HepG2 (cell line): ENCODE data around the gene CLDN7. TPM values are rescaled to one million over a fixed set of nuclear protein-coding genes. Genes with fewer than 3 reads are reported as not detected.

ENCODE experiments used
- ATF1 ChIP-seq: IDR thresholded peaks from 2 replicates; pipeline ENCODE4 v1.6.1; 2016; ENCODE audit warnings: mild to moderate bottlenecking, control low read depth
- ATF6 ChIP-seq: sonication (generic); formaldehyde crosslinking; conservative IDR thresholded peaks from 2 replicates; pipeline ENCODE4 v1.4.0; 2020; ENCODE audit warnings: missing genetic modification reagents
- KDM6A ChIP-seq: IDR thresholded peaks from 2 replicates; pipeline ENCODE4 v1.6.1; 2016; ENCODE audit warnings: low read depth
- MLXIP ChIP-seq: sonication (generic); formaldehyde crosslinking; IDR thresholded peaks from 2 replicates; pipeline ENCODE4 v1.9.0; 2021; ENCODE audit warnings: missing genetic modification reagents, borderline replicate concordance
- SPEN ChIP-seq: sonication (generic); formaldehyde crosslinking; IDR thresholded peaks from 2 replicates; pipeline ENCODE4 v1.5.1; 2020; ENCODE audit warnings: low read depth, mild to moderate bottlenecking, missing genetic modification reagents
- THAP9 ChIP-seq: sonication (generic); formaldehyde crosslinking; IDR thresholded peaks from 2 replicates; pipeline ENCODE4; 2020; ENCODE audit warnings: missing genetic modification reagents, mild to moderate bottlenecking, borderline replicate concordance
- ZBTB10 ChIP-seq: sonication (generic); formaldehyde crosslinking; IDR thresholded peaks from 2 replicates; pipeline ENCODE4 v1.4.0; 2020; ENCODE audit warnings: missing genetic modification reagents, borderline replicate concordance
- ZBTB38 ChIP-seq: sonication (generic); formaldehyde crosslinking; IDR thresholded peaks from 2 replicates; pipeline ENCODE4 v1.5.1; 2020; ENCODE audit warnings: mild to moderate bottlenecking, missing genetic modification reagents
- ZBTB49 ChIP-seq: sonication (generic); formaldehyde crosslinking; IDR thresholded peaks from 2 replicates; pipeline ENCODE4 v1.4.0; 2020; ENCODE audit warnings: missing genetic modification reagents, borderline replicate concordance
- ZIK1 ChIP-seq: sonication (generic); formaldehyde crosslinking; IDR thresholded peaks from 2 replicates; pipeline ENCODE4 v1.5.0; 2020; ENCODE audit warnings: mild to moderate bottlenecking, low read depth, missing genetic modification reagents, borderline replicate concordance
- ZNF260 ChIP-seq: sonication (generic); formaldehyde crosslinking; IDR thresholded peaks from 2 replicates; pipeline ENCODE4 v1.4.0; 2020; ENCODE audit warnings: missing genetic modification reagents, low read depth, mild to moderate bottlenecking, borderline replicate concordance
- ZNF431 ChIP-seq: sonication (generic); formaldehyde crosslinking; IDR thresholded peaks from 2 replicates; pipeline ENCODE4 v1.9.0; 2022; ENCODE audit warnings: missing genetic modification reagents, low read depth, mild to moderate bottlenecking, borderline replicate concordance
- ZSCAN12 ChIP-seq: sonication (generic); formaldehyde crosslinking; IDR thresholded peaks from 2 replicates; pipeline ENCODE4 v1.9.0; 2021; ENCODE audit warnings: mild to moderate bottlenecking, missing genetic modification reagents
- ZSCAN31 ChIP-seq: sonication (generic); formaldehyde crosslinking; IDR thresholded peaks from 2 replicates; pipeline ENCODE4 v1.5.0; 2020; ENCODE audit warnings: low read depth, mild to moderate bottlenecking, missing genetic modification reagents
- polyA plus RNA-seq, 8 experiments: library from polyadenylated mRNA; depleted of rRNA in 3 of 8; stranded (reverse) in 7 of 8; unstranded in 1 of 8; fragments of >200 nt; fragmentation: Illumina TruSeq in 4 of 8; extraction: Trizol in 4 of 8; gene quantifications; 2 replicates each; pipeline versions ENCODE4 v1.2.1 to v1.2.3, GENCODE V29; 2011 to 2016; ENCODE audit warnings: low read depth in 4 of 8, missing spikeins in 1 of 8, mixed read lengths in 1 of 8; ENCODE audit not compliant: insufficient read depth in 1 of 8
- total RNA-seq, 5 experiments: library from RNA; depleted of rRNA; stranded (reverse); fragments of >200 nt; fragmentation: Illumina TruSeq; extraction: Trizol; gene quantifications; 2 replicates each; pipeline ENCODE4 v1.2.3, GENCODE V29; 2016; ENCODE audit warnings: low read depth in 1 of 5

Gene CLDN7
- total and polyA plus RNA-seq, 2 of the 13 experiments (the other 11 are each of a cell fraction or from before 2014, with no cell fraction given), result not detected

GRCh38 chr17:7252176-7253043 is 9.9 kb downstream of the CLDN7 start, which contains the start of gene ELP5 (continued):
- TF ChIP-seq ATF6 (CRISPR knock-in tag), result no peak
- TF ChIP-seq ZBTB10 (CRISPR knock-in tag), result no peak; the same call in 1 of the 2 replicates
- peak; percentile 91 for TF ChIP-seq SPEN (CRISPR knock-in tag)
- no peak for TF ChIP-seq MLXIP (CRISPR knock-in tag)
- TF ChIP-seq ZIK1, result no peak
- peak; percentile 96 for TF ChIP-seq ATF1
- no peak for TF ChIP-seq ZSCAN12 (CRISPR knock-in tag)
- peak; percentile 61 for TF ChIP-seq ZBTB38
- TF ChIP-seq THAP9 (CRISPR knock-in tag), result peak; percentile 90; the same call in 1 of the 2 replicates
- TF ChIP-seq ZNF260 (CRISPR knock-in tag), result no peak
- no peak for TF ChIP-seq KDM6A (CRISPR knock-in tag)
- TF ChIP-seq ZBTB49, result no peak
- TF ChIP-seq ZNF431, result peak; percentile 81; the same call in 1 of the 2 replicates
- peak; percentile 60; the same call in 1 of the 2 replicates for TF ChIP-seq ZSCAN31 (CRISPR knock-in tag)
